Measurements from ENCODE around the gene CPNE5.

- no peak for TF ChIP-seq CTCF (IDR thresholded peaks at IDR 0.05)
- no peak for TF ChIP-seq EZH2phosphoT487 (IDR thresholded peaks at IDR 0.05)
Observed at GRCh38 chr6:36848658-36849441, 9.6 kb upstream of the CPNE5 start.
